NCI-H1694 treated with DMSO at 0.1 percent for 48 hours (cell line): ENCODE measurements around the gene OR52D1.

Experiments used
- DNase-seq: peaks from one replicate; lab custom pipeline; 2025; lab: John Stamatoyannopoulos, UW

OR52D1 gene

DNA sequence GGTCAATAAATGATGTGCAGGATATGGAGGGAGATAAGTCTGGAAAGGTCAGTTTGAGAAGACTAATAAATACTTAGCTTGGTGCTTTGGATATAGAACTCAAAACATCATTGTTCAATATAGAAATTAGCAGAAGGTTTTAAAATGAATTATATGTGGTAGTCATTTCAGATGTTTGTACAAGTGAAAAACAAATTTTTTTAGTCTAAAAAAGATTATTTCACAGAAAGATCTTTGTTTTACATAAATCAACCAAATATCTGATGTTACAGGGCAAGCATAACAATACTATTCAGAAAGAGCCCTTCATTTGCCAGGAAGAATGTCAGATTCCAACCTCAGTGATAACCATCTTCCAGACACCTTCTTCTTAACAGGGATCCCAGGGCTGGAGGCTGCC lies at the start of gene OR52D1:
Gene OR52D1 (plus strand): TSS at position 301 of the 400 bp plus-strand sequence. CDS start 22 bp downstream, at position 323.
- DNase-seq, result no peak

DNA sequence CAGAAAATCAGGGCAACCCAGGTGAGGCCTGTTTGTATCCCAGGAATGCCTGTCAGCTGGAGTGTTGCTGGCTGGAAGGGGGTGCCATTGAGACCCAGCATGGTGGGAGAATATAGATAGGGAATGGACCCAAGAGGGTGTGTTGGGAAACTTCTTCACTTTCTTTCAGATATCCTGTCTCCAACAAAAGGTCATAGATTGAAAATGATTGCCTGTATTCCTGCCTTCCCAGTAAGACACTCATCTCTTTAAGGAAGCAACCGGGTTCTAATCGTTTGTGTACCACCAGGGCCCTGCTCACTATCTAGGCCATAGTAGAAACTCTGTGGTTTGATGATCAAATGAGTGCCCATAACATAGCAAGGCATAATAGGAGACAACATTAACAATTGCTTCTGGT lies 47.1 kb upstream of the OR52D1 start, which contains the start of gene OR51I1:
Gene OR51I1 (minus strand): TSS at position 101 of the 400 bp plus-strand sequence. CDS start 0 bp downstream, at position 101.
- no peak for DNase-seq

DNA sequence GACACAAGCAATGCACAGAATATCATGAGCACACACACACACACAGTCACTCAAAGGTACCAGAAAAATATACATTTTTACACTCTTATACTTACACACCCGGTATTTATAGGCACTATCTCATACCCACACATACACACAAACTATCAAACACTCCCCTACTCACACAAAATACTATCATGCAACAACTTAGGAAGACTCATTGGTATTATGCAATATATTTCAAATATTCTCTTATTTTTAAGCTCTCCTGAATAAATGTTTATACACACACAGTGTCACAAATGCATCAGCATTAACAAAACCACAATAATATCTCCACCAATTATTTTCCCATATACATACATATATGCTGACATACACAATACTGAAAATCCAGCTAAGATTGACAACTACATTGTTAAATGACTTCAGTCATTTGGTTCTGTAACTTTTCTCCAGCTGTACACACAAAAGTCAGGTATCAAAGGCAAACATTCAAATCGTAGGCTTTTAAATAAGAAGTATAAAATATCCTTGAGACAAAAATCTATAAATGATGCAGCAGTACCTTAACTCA lies 44.6 kb upstream of the OR52D1 start:
- DNase-seq, result no peak

DNA sequence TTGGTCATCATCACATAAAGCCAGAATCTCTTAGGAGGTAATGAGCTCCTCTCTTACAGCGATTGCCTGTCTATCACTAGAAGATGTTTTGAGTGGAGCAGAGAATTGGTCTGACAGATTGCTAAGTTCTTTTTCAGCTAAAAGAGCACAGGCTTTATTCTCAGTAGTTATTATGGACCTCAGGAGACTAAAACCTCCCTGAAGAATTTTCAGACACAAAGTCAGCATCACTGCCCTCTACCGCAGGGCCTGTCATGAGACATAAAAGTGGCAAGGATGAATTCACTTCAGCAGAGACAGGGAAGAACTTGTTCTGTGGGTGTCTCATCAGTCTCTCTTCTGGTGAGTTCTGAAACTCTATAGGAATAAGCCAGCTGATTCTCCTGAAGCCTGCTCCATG lies 39.5 kb upstream of the OR52D1 start, which contains the start of gene OR51I2:
Gene OR51I2 (plus strand): TSS at position 301 of the 400 bp plus-strand sequence. CDS start 4,166 bp downstream, outside the sequence.
- DNase-seq, result no peak

DNA sequence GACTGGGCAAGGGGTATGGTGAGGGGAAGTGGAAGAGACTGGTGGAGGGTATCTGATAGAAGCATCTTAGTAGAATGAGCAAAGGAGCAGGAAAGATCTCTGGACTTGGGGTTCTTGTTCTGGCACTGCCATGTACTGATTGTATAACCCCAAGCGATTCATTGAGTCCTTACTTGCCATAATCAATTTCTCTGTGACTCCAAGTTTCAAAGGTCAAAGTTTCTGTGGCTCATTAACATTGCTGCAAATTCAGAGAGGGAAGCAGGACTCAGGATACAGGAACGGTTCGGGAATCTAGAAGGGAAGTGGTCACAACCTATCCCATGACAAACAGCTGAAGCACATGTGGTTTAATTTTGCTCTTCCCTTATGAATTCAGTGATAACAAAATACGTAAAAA lies 39.1 kb upstream of the OR52D1 start:
- DNase-seq, result no peak

DNA sequence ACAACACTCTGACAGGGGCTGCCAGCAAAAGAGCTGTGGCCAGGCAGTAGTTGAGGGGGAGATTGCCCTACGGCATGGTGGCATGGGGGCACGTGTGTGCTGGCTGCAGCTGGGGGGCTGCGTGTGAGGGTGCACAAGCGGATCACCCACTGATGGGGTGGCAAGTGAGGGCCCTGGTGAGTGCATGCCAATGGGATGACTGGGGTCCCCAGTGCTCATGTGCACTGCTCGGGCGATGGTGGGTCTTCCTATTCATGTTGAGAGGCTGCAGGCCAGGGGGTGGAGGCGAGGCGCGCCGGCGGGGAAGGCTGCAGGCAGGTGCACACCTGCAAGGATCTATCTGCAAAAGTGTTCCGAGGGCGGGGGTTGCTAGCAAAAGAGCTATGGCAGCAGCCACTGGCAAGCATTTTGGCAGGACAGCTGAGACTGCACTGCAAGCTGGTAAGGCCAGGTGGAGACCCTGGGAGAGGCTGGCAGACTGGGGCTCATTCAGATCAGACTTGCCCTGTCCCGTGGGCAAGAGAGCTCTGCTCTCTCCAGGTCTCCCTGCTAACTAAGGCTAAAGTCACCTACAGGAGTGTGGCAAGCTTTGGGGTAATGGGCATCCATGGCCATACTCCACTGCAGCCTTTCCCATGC lies 27.4 kb upstream of the OR52D1 start:
- DNase-seq, result no peak

DNA sequence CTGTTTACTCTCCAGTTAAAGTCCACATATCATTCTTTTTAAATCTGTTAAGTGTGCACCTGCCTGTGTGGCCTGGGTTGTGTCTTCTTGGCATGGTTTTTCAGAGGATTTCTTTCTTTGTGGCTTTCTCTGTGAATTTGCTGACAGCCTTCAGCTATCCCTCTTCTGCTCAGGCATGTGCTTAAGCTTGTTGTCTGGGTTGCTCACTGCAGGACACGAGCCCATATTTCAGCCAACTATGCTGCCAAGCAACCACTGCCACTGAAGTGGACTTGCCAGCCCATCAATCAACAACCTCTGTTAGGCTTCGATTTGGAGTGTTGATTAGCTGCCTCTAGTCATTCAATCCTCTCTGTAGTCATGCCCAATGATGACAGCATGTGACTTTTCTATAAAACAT lies 21.0 kb upstream of the OR52D1 start:
- no peak for DNase-seq

DNA sequence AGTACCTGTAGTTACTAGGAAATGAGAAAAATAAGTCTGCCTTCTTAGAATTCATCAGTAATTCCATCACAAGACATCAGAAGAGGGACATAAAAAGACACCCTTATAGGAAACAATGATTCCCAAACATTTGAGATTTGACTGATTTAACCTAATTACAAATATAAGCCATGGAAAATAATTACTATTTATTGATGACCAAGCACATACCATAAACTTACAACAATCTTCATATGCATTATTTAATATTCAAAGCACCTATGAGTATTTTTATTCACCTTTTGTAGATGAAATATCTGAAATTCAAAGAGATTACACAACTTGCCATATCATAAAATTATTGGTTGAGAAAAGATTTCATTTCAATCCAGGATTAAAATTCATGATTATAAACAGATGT lies 14.6 kb upstream of the OR52D1 start:
- no peak for DNase-seq

DNA sequence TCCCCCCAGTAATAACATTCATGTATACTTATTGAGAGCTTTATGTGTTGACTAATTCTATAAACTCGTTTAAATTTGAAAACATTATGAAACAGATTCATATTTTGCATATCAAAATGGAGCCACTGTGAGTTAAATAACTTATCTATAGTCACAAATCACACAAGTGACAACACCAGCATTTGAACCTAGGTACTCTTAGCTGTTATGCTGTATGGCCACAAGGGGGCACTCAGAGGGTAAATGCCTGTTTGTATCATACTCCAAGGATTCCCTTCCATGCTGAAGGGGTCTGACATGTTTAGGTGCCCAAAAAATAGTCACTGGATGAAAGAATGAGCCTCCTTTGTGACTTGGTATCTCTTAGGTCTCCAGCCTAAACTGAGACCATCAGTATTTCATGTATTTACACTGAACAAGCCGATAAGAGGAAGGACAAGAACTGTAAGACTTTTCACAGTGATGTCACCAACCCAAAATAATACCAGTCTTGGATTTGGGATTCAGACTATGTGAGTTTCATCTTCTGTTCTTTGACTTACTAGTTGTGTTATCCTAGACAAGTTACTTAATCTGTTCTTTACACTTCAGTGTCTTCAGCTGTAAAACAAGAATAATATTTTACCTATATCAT lies 12.2 kb upstream of the OR52D1 start:
- peak; percentile 4 for DNase-seq

DNA sequence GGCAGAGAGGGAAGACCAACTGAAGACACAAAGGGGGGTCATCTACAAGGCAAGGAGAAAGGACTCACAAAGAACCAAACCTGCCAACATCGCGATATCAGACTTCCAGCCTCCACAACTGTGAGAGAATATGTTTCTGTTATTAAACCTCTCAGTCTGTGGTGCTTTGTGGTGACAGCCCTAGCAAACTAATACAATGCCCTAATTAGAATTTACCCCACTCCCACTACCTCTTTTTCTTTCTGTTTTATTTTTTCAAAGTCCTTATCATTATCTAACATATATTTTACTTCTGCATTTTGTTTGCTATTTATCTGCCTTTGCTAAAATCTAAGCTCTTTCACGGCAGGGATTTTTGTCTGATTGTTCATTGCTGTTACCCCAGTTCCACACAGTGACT lies 2.5 kb upstream of the OR52D1 start:
- no peak for DNase-seq

DNA sequence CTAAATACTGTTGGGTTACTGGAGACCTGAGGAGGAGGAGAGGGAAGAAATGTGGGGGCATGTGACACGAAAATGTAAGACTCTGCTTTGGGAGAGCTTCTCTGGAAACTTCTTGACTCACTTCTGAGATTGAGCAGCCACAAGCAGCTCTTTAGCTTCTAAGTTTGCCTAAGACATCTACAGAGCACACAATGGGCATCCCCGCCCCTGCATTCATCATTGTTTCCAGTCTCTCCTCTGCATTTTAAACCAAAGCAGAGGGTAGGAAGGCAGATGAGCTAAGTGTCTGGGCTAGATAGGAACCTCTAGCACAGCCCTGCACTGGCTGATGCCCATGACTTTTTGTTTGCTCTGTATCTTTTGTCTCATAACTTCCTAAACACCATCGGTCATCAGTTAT lies 2.1 kb upstream of the OR52D1 start:
- no peak for DNase-seq

DNA sequence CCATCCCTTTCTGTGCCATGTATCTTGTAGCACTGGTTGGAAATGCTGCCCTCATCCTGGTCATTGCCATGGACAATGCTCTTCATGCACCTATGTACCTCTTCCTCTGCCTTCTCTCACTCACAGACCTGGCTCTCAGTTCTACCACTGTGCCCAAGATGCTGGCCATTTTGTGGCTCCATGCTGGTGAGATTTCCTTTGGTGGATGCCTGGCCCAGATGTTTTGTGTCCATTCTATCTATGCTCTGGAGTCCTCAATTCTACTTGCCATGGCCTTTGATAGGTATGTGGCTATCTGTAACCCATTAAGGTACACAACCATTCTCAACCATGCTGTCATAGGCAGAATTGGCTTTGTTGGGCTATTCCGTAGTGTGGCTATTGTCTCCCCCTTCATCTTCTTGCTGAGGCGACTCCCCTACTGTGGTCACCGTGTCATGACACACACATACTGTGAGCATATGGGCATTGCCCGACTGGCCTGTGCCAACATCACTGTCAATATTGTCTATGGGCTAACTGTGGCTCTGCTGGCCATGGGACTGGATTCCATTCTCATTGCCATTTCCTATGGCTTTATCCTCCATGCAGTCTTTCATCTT lies 414 bp downstream of the OR52D1 start:
- DNase-seq, result no peak

DNA sequence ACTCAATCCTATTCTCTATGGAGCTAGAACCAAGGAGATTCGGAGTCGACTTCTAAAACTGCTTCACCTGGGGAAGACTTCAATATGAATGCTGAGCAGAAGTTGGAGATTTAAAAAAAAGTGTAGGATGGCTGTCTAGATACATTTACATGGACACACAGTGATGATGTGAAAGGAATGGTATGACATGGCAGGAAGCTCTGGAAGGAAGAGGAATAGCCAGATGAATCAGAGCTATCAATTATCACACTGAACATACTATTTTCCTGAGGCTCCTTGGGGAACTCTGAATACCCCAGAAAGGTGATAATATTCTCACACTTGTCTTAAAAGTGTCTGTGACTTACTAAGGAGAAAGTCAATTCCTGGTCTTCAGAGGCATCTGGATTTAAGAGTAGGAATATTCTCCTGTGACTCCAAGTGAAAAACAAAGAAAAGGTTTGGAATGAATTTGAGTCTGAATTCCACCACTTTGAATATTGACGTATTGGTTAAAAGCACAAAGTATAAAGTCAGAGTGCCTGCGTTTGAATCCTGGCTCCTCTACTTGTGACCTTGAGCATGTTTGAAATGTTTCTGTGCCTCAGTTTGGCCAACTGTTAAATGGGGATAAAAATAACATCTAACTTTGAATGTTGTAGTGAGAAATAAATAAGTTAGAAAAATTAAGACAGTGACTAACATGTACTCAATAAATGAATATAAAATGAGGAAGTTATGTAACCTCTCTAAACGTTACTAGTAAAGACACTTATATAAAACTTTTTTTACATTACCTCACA lies 1.3 kb downstream of the OR52D1 start:
- no peak for DNase-seq

DNA sequence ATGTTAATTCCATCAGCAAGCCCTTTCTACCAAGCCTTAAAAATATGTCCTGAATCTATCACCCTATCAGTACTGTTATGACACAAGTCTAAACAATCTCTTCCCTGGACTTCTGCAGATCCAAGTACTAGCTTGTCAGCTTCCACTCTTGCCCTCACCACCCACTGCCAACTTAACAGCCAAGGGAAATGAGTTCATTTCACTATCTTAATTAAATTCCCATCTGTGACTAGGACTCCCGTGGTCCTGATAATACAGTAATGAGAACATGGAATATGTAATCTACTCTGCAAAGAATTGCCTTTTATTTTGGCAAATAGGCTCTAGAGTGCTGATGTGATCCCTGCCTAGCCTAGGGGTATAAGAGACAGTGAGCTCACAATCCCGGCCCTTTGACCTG lies 11.2 kb downstream of the OR52D1 start:
- no peak for DNase-seq

DNA sequence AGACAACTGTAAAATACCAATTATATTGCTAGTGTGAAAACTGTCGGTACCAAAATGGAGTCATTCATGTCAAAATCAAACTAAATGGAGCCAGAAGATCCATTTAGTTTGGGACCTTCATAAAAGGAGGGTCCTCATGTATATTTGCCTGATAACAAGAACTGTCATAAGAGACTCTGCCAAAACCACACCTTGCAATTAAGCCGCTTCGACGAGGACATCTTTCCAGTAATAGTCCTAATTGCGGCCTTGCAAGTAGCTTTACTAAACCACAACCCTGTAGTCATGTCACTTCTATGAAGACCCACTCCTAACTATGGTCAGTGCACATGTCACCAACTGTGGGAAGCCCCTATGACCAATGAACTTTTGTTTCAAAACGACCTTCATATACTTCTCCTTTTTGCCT lies 11.9 kb downstream of the OR52D1 start:
- DNase-seq, result no peak

DNA sequence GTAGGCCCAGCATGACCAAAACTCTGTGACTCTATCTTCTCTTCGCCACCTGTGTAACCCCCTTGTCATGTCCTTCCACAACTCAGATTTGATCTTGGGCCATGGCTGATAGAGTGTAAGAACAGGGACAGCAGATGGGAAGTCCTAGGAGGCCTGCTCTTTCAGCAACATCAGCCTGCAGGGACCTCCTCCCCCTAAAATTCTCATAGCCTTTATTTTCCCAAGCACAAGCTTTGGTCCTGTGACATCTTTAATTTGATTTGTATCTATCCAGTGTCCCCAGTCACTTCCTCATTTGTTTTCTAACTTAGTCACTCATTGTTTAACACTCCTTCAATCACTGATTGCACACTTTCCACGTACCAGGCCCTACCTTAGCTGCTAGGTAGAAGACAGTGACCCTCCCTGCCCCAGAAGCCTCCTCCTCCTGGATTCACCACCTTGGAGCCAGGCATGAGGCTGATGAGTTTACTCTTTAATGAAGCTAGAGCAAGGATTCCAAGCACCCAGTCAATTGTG lies 16.0 kb downstream of the OR52D1 start:
- no peak for DNase-seq

DNA sequence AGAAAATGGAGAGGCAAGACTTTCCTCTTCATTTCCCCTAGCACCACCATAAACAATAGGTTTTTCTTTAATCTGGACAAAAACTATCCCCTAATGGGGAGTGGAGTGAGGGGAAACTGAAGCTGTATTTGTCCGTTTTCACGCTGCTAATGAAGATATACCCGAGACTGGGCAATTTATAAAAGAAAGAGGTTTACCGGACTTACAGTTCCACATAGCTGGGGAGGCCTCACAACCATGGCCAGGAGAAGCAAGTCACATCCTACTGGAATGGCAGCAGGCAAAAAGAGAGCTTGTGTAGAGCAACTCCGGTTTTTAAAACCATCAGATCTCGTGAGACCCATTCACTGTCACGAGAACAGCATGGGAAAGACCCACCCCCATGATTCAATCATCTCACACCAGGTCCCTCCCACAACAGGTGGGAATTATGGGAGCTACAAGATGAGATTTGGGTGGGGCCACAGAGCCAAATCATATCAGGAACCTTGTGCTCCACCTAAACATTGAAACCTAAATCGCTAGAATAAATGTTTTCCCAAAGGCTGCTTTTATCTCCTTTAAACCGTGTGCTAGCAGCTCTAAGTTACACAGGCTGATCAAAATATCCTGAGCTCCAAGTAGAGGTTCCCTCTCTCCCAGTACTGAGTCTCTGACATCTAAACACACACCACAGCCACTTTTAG lies 17.0 kb downstream of the OR52D1 start:
- no peak for DNase-seq

DNA sequence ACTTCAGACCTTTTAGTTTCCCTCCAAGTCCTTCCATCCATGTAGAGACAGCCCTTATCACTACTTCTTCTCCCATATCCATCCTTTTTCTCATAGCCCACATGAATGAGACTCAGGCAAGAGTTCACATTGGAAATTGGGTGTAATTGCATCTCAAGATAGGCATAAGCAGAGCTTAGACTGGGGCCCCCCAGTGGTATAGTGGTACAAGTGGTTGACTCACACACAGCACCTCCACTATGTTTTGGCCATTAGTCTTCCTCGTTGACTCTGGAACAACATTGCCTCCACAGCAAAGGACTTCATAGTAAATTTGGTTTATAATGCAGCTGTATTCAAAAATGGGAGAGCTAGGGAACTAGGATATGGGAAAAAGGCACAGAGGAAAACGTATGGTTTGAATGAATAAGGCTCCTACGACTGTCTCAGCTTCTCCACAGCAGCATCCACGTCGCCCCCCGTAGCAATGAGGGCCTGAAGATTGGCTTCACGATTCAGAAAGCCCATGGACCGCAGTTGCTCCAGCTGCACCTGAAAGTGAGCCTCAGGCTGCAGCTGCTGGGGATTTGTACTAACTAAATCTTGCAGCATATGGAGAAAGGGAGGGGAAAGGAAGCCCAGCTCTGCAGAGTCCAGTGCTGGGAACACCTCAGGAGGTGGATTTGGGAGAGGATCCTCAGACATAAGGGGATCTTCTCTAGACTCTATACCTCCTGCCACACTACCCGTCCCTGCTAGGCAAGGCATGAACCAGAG lies 18.9 kb downstream of the OR52D1 start:
- no peak for DNase-seq

DNA sequence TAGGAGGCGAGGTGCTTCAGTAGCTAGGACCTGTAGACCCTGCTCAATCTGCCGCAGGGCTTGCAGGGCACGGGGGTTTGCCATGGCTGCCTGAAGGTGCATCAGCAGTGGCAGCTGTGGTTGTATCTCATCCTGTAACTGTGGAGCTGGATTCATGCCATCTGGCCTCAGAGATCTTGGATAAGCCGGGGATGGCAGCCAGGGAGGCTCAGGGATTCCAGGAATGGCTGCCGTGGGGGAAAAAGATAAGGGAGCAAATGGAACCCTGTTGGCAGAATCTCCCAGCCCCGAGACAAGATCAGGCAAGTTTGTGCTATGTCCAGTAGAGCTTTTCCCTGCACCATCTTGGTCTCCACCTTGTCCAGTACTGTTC lies 19.4 kb downstream of the OR52D1 start:
- no peak for DNase-seq

DNA sequence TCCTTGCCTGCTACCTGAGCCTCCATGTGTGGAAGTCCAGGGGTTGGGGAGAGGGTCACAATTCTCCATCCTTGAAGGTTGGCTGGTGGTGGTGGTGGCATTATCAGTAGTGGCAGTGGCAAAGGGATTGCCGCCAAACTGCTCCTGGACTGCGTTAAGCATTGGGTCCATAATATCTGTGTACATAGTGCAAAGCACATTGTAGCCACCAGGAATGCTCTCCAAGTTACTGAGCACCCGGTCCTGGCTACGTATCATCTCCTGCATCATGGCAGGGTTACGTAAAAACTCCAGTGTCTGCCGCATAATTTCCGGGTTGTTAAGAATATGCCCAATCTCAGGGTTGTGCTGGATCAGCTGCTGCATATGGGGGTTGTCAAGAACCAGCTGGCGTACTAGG lies 20.1 kb downstream of the OR52D1 start:
- DNase-seq, result no peak

DNA sequence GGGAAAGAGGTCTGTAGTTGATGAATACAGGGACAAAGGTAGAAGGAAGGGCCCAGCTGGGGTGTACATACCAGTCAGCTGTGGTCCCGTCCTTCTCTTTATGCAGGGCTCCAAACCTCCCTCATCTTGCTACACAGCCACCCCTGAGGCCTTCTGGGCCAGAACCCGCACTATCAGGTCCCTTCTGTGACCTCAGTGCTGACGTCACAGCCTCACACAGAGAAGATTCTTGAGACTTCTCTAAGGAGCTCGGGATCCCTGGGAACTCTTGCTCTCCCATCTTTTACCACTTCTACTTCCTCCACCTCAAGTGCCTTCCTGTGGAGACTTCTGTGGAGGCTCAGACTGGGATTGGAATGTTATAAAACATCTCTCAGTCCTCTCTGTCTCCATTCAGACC lies 21.3 kb downstream of the OR52D1 start, which contains the start of gene UBQLN3:
Gene UBQLN3 (minus strand): TSS at position 155 of the 400 bp plus-strand sequence. CDS start 399 bp downstream, outside the sequence.
- no peak for DNase-seq
